Type B pancreatic cell (in vitro differentiated cells): ENCODE data around the gene PLEKHA7. TPM values are rescaled to one million over a fixed set of nuclear protein-coding genes. Genes with fewer than 3 reads are reported as not detected.
"Not testable (repeated sequence)": the region's sequence is repeated elsewhere in the genome, so short reads cannot be mapped to it uniquely, and the experiment has no call there.

ENCODE experiments used
- DNase-seq: peaks from one replicate; pipeline ENCODE4 v3.0.0; 2021; ENCODE audit warnings: mixed read lengths; ENCODE audit not compliant: unreplicated experiment; ENCODE audit errors: extremely low spot score
- H3K27ac Mint-ChIP-seq: 2 replicates; pipeline ENCODE4 v1.8.0; 2021; ENCODE audit warnings: mild to moderate bottlenecking, mixed read lengths
- H3K27me3 Mint-ChIP-seq: 2 replicates; pipeline ENCODE4 v1.8.0; 2021; ENCODE audit warnings: mixed read lengths
- H3K36me3 Mint-ChIP-seq: 2 replicates; pipeline ENCODE4 v1.8.0; 2021; ENCODE audit warnings: mixed read lengths
- H3K4me1 Mint-ChIP-seq: one replicate; pipeline ENCODE4 v1.8.0; 2021; ENCODE audit warnings: mixed read lengths; ENCODE audit not compliant: unreplicated experiment
- H3K4me3 Mint-ChIP-seq: 2 replicates; pipeline ENCODE4 v1.8.0; 2021; ENCODE audit warnings: mild to moderate bottlenecking, mixed read lengths
- H3K9me3 Mint-ChIP-seq: 2 replicates; pipeline ENCODE4 v1.8.0; 2021; ENCODE audit warnings: mixed read lengths
- CTCF ChIP-seq: fragments of 200-600 bp; sonication (generic); conservative IDR thresholded peaks from 2 replicates; pipeline ENCODE4 v1.5.0; 2021; ENCODE audit warnings: antibody characterized with exemption, mild to moderate bottlenecking
- total RNA-seq: library from RNA; stranded (reverse); gene quantifications from 2 replicates; pipeline ENCODE4 v1.2.1, GENCODE V29; 2021; ENCODE audit warnings: low replicate concordance

PLEKHA7 gene
- total RNA-seq, 1 donor from 2014 or later = 64.7 TPM

- Mint-ChIP-seq H3K4me3 (no peak overlapping the region), H3K27me3 (no peaks in the 10 kb centered on the region), H3K9me3 (peaks cover 4% of the 10 kb centered on the region), H3K27ac (peak overlapping the region; percentile 62), H3K4me1 (peaks cover 17% of the 10 kb centered on the region), H3K36me3 (peaks cover 3% of the 10 kb centered on the region)
- no peak for DNase-seq
- TF ChIP-seq CTCF = no peak
Measured at GRCh38 chr11:17003426-17003825, 10.8 kb downstream of the PLEKHA7 start.

- no peaks in the 10 kb centered on the region for H3K27me3 Mint-ChIP-seq
- H3K4me1 Mint-ChIP-seq = peaks cover 17% of the 10 kb centered on the region
- peaks cover 8% of the 10 kb centered on the region for H3K36me3 Mint-ChIP-seq
- H3K4me3 Mint-ChIP-seq = no peak overlapping the region
- peaks cover 4% of the 10 kb centered on the region for H3K9me3 Mint-ChIP-seq
- no peak overlapping the region for H3K27ac Mint-ChIP-seq
- no peak for TF ChIP-seq CTCF
- no peak for DNase-seq
Measured at GRCh38 chr11:17002543-17002942, 11.7 kb downstream of the PLEKHA7 start.

GRCh38 chr11:17001806-17002205 lies 12.4 kb downstream of the PLEKHA7 start:
- H3K9me3 Mint-ChIP-seq = peaks cover 4% of the 10 kb centered on the region
- H3K27me3 Mint-ChIP-seq = no peaks in the 10 kb centered on the region
- no peak for DNase-seq
- H3K4me1 Mint-ChIP-seq = peaks cover 17% of the 10 kb centered on the region
- no peak overlapping the region for H3K27ac Mint-ChIP-seq
- TF ChIP-seq CTCF = no peak
- H3K4me3 Mint-ChIP-seq = no peak overlapping the region
- peaks cover 8% of the 10 kb centered on the region for H3K36me3 Mint-ChIP-seq

GRCh38 chr11:17000987-17001386 lies 13.2 kb downstream of the PLEKHA7 start:
- TF ChIP-seq CTCF = no peak

GRCh38 chr11:17000253-17000652 lies 14.0 kb downstream of the PLEKHA7 start:
- not testable (repeated sequence) for H3K4me3 Mint-ChIP-seq

More at GRCh38 chr11:17000987-17001386, 13.2 kb downstream of the PLEKHA7 start:
- Mint-ChIP-seq H3K27ac (peak overlapping the region; percentile 79), H3K36me3 (peaks cover 8% of the 10 kb centered on the region), H3K27me3 (no peaks in the 10 kb centered on the region), H3K4me1 (peaks cover 20% of the 10 kb centered on the region), H3K4me3 (no peak overlapping the region), H3K9me3 (peaks cover 4% of the 10 kb centered on the region)
- no peak for DNase-seq

GRCh38 chr11:16999116-16999515 lies 15.1 kb downstream of the PLEKHA7 start:
- Mint-ChIP-seq H3K9me3 (no peaks in the 10 kb centered on the region), H3K4me3 (no peak overlapping the region), H3K27ac (peak overlapping the region; percentile 79), H3K36me3 (peaks cover 8% of the 10 kb centered on the region), H3K27me3 (no peaks in the 10 kb centered on the region), H3K4me1 (peaks cover 27% of the 10 kb centered on the region)
- TF ChIP-seq CTCF = no peak
- DNase-seq = no peak

More at GRCh38 chr11:17000253-17000652, 14.0 kb downstream of the PLEKHA7 start:
- not testable (repeated sequence) for H3K9me3 Mint-ChIP-seq, H3K27me3 Mint-ChIP-seq, DNase-seq, H3K36me3 Mint-ChIP-seq
- Mint-ChIP-seq H3K4me1 (peaks cover 26% of the 10 kb centered on the region), H3K27ac (peak overlapping the region; percentile 79)
